ENCODE data around the gene TMEM196.
"Not testable (repeated sequence)": the region's sequence is repeated elsewhere in the genome, so short reads cannot be mapped to it uniquely, and the experiment has no call there.

The TMEM196 gene

GRCh38 chr7:19705663-19706062, 67.8 kb downstream of the TMEM196 start:
- DNase-seq: no peak

- no peak for DNase-seq
Observed at GRCh38 chr7:19701471-19701870, 71.9 kb downstream of the TMEM196 start.

GRCh38 chr7:19700936-19701335, 72.5 kb downstream of the TMEM196 start:
- no peak for DNase-seq

- no peak for DNase-seq
Observed at GRCh38 chr7:19698331-19698730, 75.1 kb downstream of the TMEM196 start.

GRCh38 chr7:19696926-19697325, 76.5 kb downstream of the TMEM196 start:
- DNase-seq: no peak

- DNase-seq: no peak
Observed at GRCh38 chr7:19692111-19692828, 81.1 kb downstream of the TMEM196 start.

GRCh38 chr7:19690736-19691135, 82.7 kb downstream of the TMEM196 start:
- DNase-seq: no peak

GRCh38 chr7:19689130-19689529, 84.3 kb downstream of the TMEM196 start:
- not testable (repeated sequence) for DNase-seq

GRCh38 chr7:19681596-19681995, 91.8 kb downstream of the TMEM196 start:
- no peak for DNase-seq

GRCh38 chr7:19677180-19677579, 96.2 kb downstream of the TMEM196 start:
- no peak for DNase-seq

GRCh38 chr7:19675816-19676215, 97.6 kb downstream of the TMEM196 start:
- no peak for DNase-seq

- no peak for DNase-seq
Observed at GRCh38 chr7:19674266-19674960, 99.0 kb downstream of the TMEM196 start.

GRCh38 chr7:19670806-19671205, 102.6 kb downstream of the TMEM196 start:
- DNase-seq: no peak
